ENCODE data around the gene TNFAIP8. TPM values are rescaled to one million over a fixed set of nuclear protein-coding genes. Genes with fewer than 3 reads are reported as not detected.

TNFAIP8 gene
- total RNA-seq, 1 donor from 2014 or later = 19.5 TPM

GRCh38 chr5:119355244-119355638, 578 bp upstream of the TNFAIP8 start:
- TF ChIP-seq CTCF (IDR thresholded peaks at IDR 0.05) = no peak
- Mint-ChIP-seq H3K4me1 (ENCODE audit: low read depth) (peaks cover 39% of the 10 kb centered on the region), H3K27ac (ENCODE audit: unreplicated experiment) (no peak overlapping the region), H3K27me3 (ENCODE audit: low read depth) (no peaks in the 10 kb centered on the region), H3K36me3 (ENCODE audit: low read depth) (no peaks in the 10 kb centered on the region), H3K4me3 (ENCODE audit: unreplicated experiment) (peak overlapping the region; percentile 97), H3K9me3 (ENCODE audit: low read depth) (no peaks in the 10 kb centered on the region)
- no peak for DNase-seq (ENCODE audit: low spot score)

- Mint-ChIP-seq H3K36me3 (ENCODE audit: low read depth) (no peaks in the 10 kb centered on the region), H3K4me3 (ENCODE audit: unreplicated experiment) (peak overlapping the region; percentile 97), H3K27me3 (ENCODE audit: low read depth) (no peaks in the 10 kb centered on the region), H3K4me1 (ENCODE audit: low read depth) (peaks cover 52% of the 10 kb centered on the region), H3K9me3 (ENCODE audit: low read depth) (no peaks in the 10 kb centered on the region), H3K27ac (ENCODE audit: unreplicated experiment) (peak overlapping the region; percentile 97)
- DNase-seq (ENCODE audit: low spot score) = no peak
- no peak for TF ChIP-seq CTCF (IDR thresholded peaks at IDR 0.05)
Measured at GRCh38 chr5:119356612-119357188, 881 bp downstream of the TNFAIP8 start.

- no peak for TF ChIP-seq CTCF (IDR thresholded peaks at IDR 0.05)
- H3K27ac Mint-ChIP-seq (ENCODE audit: unreplicated experiment) = peak overlapping the region; percentile 97
- DNase-seq (ENCODE audit: low spot score) = no peak
- H3K27me3 Mint-ChIP-seq (ENCODE audit: low read depth) = no peaks in the 10 kb centered on the region
- H3K4me1 Mint-ChIP-seq (ENCODE audit: low read depth) = peaks cover 58% of the 10 kb centered on the region
- peak overlapping the region; percentile 97 for H3K4me3 Mint-ChIP-seq (ENCODE audit: unreplicated experiment)
- H3K9me3 Mint-ChIP-seq (ENCODE audit: low read depth) = no peaks in the 10 kb centered on the region
- no peaks in the 10 kb centered on the region for H3K36me3 Mint-ChIP-seq (ENCODE audit: low read depth)
Measured at GRCh38 chr5:119357270-119357669, 1.5 kb downstream of the TNFAIP8 start.

GRCh38 chr5:119357808-119358529, 2.1 kb downstream of the TNFAIP8 start:
- no peak for DNase-seq (ENCODE audit: low spot score)
- no peaks in the 10 kb centered on the region for H3K36me3 Mint-ChIP-seq (ENCODE audit: low read depth)
- H3K9me3 Mint-ChIP-seq (ENCODE audit: low read depth) = no peaks in the 10 kb centered on the region
- no peak overlapping the region for H3K27ac Mint-ChIP-seq (ENCODE audit: unreplicated experiment)
- no peak overlapping the region for H3K4me3 Mint-ChIP-seq (ENCODE audit: unreplicated experiment)
- no peaks in the 10 kb centered on the region for H3K27me3 Mint-ChIP-seq (ENCODE audit: low read depth)
- H3K4me1 Mint-ChIP-seq (ENCODE audit: low read depth) = peaks cover 62% of the 10 kb centered on the region
- no peak for TF ChIP-seq CTCF (IDR thresholded peaks at IDR 0.05)

GRCh38 chr5:119358530-119358900, 2.7 kb downstream of the TNFAIP8 start:
- H3K4me1 Mint-ChIP-seq (ENCODE audit: low read depth) = peaks cover 62% of the 10 kb centered on the region
- H3K4me3 Mint-ChIP-seq (ENCODE audit: unreplicated experiment) = no peak overlapping the region
- no peak for DNase-seq (ENCODE audit: low spot score)
- no peaks in the 10 kb centered on the region for H3K27me3 Mint-ChIP-seq (ENCODE audit: low read depth)
- no peak for TF ChIP-seq CTCF (IDR thresholded peaks at IDR 0.05)
- H3K27ac Mint-ChIP-seq (ENCODE audit: unreplicated experiment) = no peak overlapping the region
- H3K9me3 Mint-ChIP-seq (ENCODE audit: low read depth) = no peaks in the 10 kb centered on the region
- no peaks in the 10 kb centered on the region for H3K36me3 Mint-ChIP-seq (ENCODE audit: low read depth)

All from chondrocyte (in vitro differentiated cells).